Peyer's patch (tissue), 4 donors: Measurements from ENCODE around the gene CHAF1B.

Experiments used
- POLR2A ChIP-seq, 2 donors: fragments of 450-650 bp; IDR thresholded peaks; one replicate each; pipeline ENCODE4 v1.5.1; 2017; ENCODE audit warnings: antibody characterized with exemption in 2 of 2, mild to moderate bottlenecking in 2 of 2, moderate library complexity in 2 of 2
- TF ChIP-seq, protein P1 (sequence below), 6 experiments: fragments of 450-650 bp in 4 of 6; fragments of 200-600 bp in 2 of 6; sonication (generic) in 1 of 6; IDR thresholded peaks; one replicate each; pipeline ENCODE4 v1.5.1; 2017 to 2019; ENCODE audit warnings: antibody characterized with exemption in 6 of 6, mild to moderate bottlenecking in 3 of 6, moderate library complexity in 1 of 6

DNA sequence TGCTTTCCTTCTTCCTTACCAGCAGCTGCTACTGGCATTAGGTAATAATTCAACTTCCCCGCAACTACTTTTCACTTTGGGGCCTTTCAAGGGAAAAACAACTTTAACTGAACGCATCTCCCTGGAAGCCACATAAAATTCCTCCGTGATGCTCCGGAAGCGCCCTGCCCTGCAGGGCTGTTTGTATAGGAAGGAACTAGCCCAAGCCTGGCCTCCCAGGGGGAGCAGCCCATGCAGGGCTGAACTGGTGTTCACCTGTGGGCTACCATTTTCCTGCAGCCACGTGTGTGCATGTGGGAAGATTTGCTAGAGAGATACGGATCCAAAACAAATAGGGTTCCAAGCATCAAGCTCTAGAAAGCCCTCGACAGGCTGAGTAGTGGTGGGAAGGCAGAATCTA lies 80.3 kb downstream of the CHAF1B start:
- TF ChIP-seq, protein P1, sequence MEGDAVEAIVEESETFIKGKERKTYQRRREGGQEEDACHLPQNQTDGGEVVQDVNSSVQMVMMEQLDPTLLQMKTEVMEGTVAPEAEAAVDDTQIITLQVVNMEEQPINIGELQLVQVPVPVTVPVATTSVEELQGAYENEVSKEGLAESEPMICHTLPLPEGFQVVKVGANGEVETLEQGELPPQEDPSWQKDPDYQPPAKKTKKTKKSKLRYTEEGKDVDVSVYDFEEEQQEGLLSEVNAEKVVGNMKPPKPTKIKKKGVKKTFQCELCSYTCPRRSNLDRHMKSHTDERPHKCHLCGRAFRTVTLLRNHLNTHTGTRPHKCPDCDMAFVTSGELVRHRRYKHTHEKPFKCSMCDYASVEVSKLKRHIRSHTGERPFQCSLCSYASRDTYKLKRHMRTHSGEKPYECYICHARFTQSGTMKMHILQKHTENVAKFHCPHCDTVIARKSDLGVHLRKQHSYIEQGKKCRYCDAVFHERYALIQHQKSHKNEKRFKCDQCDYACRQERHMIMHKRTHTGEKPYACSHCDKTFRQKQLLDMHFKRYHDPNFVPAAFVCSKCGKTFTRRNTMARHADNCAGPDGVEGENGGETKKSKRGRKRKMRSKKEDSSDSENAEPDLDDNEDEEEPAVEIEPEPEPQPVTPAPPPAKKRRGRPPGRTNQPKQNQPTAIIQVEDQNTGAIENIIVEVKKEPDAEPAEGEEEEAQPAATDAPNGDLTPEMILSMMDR (IDR thresholded peaks at IDR 0.05): no peak
- no peak for TF ChIP-seq POLR2A (IDR thresholded peaks at IDR 0.05)
